GM23338 (cell line): Measurements from ENCODE around the gene TSFM. TPM values are rescaled to one million over a fixed set of nuclear protein-coding genes. Genes with fewer than 3 reads are reported as not detected.

Experiments used
- ATAC-seq: fragments of 200-7000 bp; cut with Tn5 transposase; 3 replicates; pipeline ENCODE4 v1.9.1; 2020
- DNase-seq: peaks from one replicate; pipeline ENCODE4 v3.0.0-alpha.2; 2015; ENCODE audit warnings: low spot score
- H2AFZ ChIP-seq: fragments of 200-600 bp; sonication (generic); 2 replicates; pipeline ENCODE4 v1.8.0; 2016; ENCODE audit warnings: antibody characterized with exemption, mild to moderate bottlenecking, moderate library complexity
- H3F3A ChIP-seq: fragments of 200-600 bp; sonication (generic); replicated peaks from 2 replicates; pipeline ENCODE4 v1.8.0; 2017; ENCODE audit warnings: antibody characterized with exemption, mixed run types, low read depth
- H3K27ac ChIP-seq: fragments of 200-600 bp; sonication (generic); 2 replicates; pipeline ENCODE4 v1.6.1; 2016; ENCODE audit warnings: low read depth
- H3K27me3 ChIP-seq: fragments of 200-600 bp; sonication (generic); 2 replicates; pipeline ENCODE4 v1.8.0; 2016; ENCODE audit warnings: mild to moderate bottlenecking, mixed run types, moderate library complexity; ENCODE audit not compliant: insufficient read depth
- H3K36me3 ChIP-seq: fragments of 200-600 bp; sonication (generic); 2 replicates; pipeline ENCODE4 v1.8.0; 2016; ENCODE audit warnings: mild to moderate bottlenecking; ENCODE audit not compliant: insufficient read depth
- H3K4me1 ChIP-seq: fragments of 200-600 bp; sonication (generic); 2 replicates; pipeline ENCODE4 v1.8.0; 2016; ENCODE audit warnings: mild to moderate bottlenecking, moderate library complexity; ENCODE audit not compliant: insufficient read depth
- H3K4me2 ChIP-seq: fragments of 200-600 bp; sonication (generic); 2 replicates; pipeline ENCODE4 v1.7.1; 2017; ENCODE audit warnings: mixed run types
- H3K4me3 ChIP-seq: fragments of 200-600 bp; sonication (generic); 2 replicates; pipeline ENCODE4 v1.6.1; 2016; ENCODE audit warnings: mixed run types
- H3K79me2 ChIP-seq: fragments of 200-600 bp; sonication (generic); replicated peaks from 2 replicates; pipeline ENCODE4 v1.8.0; 2017; ENCODE audit warnings: mild to moderate bottlenecking; ENCODE audit not compliant: insufficient read depth
- H3K9me2 ChIP-seq: fragments of 200-600 bp; sonication (generic); 2 replicates; pipeline ENCODE4 v1.8.0; 2017; ENCODE audit not compliant: insufficient read depth
- H4K20me1 ChIP-seq: fragments of 200-600 bp; sonication (generic); replicated peaks from 2 replicates; pipeline ENCODE4 v1.8.0; 2017; ENCODE audit warnings: mild to moderate bottlenecking; ENCODE audit not compliant: insufficient read depth
- H3K27ac Mint-ChIP-seq: 2 replicates; pipeline ENCODE4 v1.8.0; 2020; ENCODE audit warnings: inconsistent platforms, mild to moderate bottlenecking, moderate library complexity, mixed read lengths
- H3K27me3 Mint-ChIP-seq: 3 replicates; pipeline ENCODE4 v1.8.0; 2022; ENCODE audit warnings: low read depth, mild to moderate bottlenecking, moderate library complexity, mixed read lengths, inconsistent platforms; ENCODE audit not compliant: insufficient read depth, poor library complexity
- H3K36me3 Mint-ChIP-seq: 3 replicates; pipeline ENCODE4 v1.8.0; 2021; ENCODE audit warnings: low read depth, mild to moderate bottlenecking, inconsistent platforms, moderate library complexity, mixed read lengths
- H3K4me1 Mint-ChIP-seq: 3 replicates; pipeline ENCODE4 v1.8.0; 2020; ENCODE audit warnings: mild to moderate bottlenecking, inconsistent platforms, mixed read lengths
- H3K4me3 Mint-ChIP-seq: 3 replicates; pipeline ENCODE4 v1.8.0; 2021; ENCODE audit warnings: moderate library complexity, mild to moderate bottlenecking, inconsistent platforms, mixed read lengths
- H3K9me3 Mint-ChIP-seq: 3 replicates; pipeline ENCODE4 v1.8.0; 2020; ENCODE audit warnings: moderate library complexity, mild to moderate bottlenecking, inconsistent platforms, mixed read lengths
- CREB1 ChIP-seq: fragments of 250-450 bp; sonication (Bioruptor Pico); IDR thresholded peaks from 2 replicates; pipeline ENCODE4 v1.5.0; 2020; ENCODE audit warnings: low read depth, mild to moderate bottlenecking, moderate library complexity
- CTCF ChIP-seq, 2 experiments: fragments of 200-600 bp in 1 of 2; sonication (generic) in 1 of 2; conservative IDR thresholded peaks; 2 replicates each; pipeline versions ENCODE4 v1.5.1 to v1.6.1; 2016 to 2017; ENCODE audit warnings: antibody characterized with exemption in 2 of 2, low read depth in 2 of 2, mild to moderate bottlenecking in 2 of 2, moderate library complexity in 1 of 2
- ETS1 ChIP-seq: IDR thresholded peaks from 2 replicates; pipeline ENCODE4 v1.6.1; 2016; ENCODE audit warnings: antibody characterized with exemption
- EZH2phosphoT487 ChIP-seq: fragments of 200-600 bp; sonication (generic); IDR thresholded peaks from one replicate; pipeline ENCODE4 v1.8.1; 2018; ENCODE audit warnings: antibody characterized with exemption; ENCODE audit not compliant: unreplicated experiment
- JUNB ChIP-seq: IDR thresholded peaks from one replicate; pipeline ENCODE4 v1.6.1; 2016; ENCODE audit warnings: antibody characterized with exemption; ENCODE audit not compliant: unreplicated experiment
- NANOG ChIP-seq: IDR thresholded peaks from 2 replicates; pipeline ENCODE4 v1.6.1; 2016; ENCODE audit warnings: antibody characterized with exemption, borderline replicate concordance
- POLR2AphosphoS5 ChIP-seq: IDR thresholded peaks from 2 replicates; pipeline ENCODE4 v1.6.1; 2016; ENCODE audit warnings: antibody characterized with exemption, low read depth
- REST ChIP-seq: IDR thresholded peaks from one replicate; pipeline ENCODE4 v1.6.1; 2018; ENCODE audit warnings: antibody characterized with exemption; ENCODE audit not compliant: unreplicated experiment
- ZNF114 ChIP-seq: fragments of 250-450 bp; sonication (Bioruptor Pico); IDR thresholded peaks from 2 replicates; pipeline ENCODE4 v1.5.0; 2020; ENCODE audit warnings: mild to moderate bottlenecking, moderate library complexity
- ZNF331 ChIP-seq: fragments of 250-450 bp; sonication (Bioruptor Pico); IDR thresholded peaks from 2 replicates; pipeline ENCODE4 v1.5.0; 2020; ENCODE audit warnings: low read depth, mild to moderate bottlenecking, moderate library complexity
- ZNF462 ChIP-seq: fragments of 250-450 bp; sonication (Bioruptor Pico); IDR thresholded peaks from 2 replicates; pipeline ENCODE4 v1.5.0; 2020; ENCODE audit warnings: mild to moderate bottlenecking, moderate library complexity
- polyA plus RNA-seq: library from polyadenylated mRNA; unstranded; fragments of >200 nt; fragmentation: Nextera tagmentation; extraction: Ambion mirVana; gene quantifications from 2 replicates; pipeline ENCODE4 v1.2.1, GENCODE V29; 2016
- total RNA-seq: library from RNA; depleted of rRNA; stranded (reverse); fragments of >200 nt; shearing (Covaris generic); gene quantifications from 2 replicates; pipeline ENCODE4 v1.2.3, GENCODE V29; 2014

Gene TSFM
- total and polyA plus RNA-seq, 2 experiments from 2014 or later, result 29.5 to 43.1 TPM

- TF ChIP-seq NANOG, result no peak
- TF ChIP-seq JUNB, result no peak
- TF ChIP-seq EZH2phosphoT487, result no peak
- TF ChIP-seq CREB1, result no peak
- no peak for TF ChIP-seq REST
- TF ChIP-seq ZNF331, result no peak
- no peak for TF ChIP-seq ETS1
- no peak for TF ChIP-seq CTCF (conservative IDR thresholded peaks at IDR 0.05; ENCODE audit: low read depth in 2 of 2)
Measured at GRCh38 chr12:57797933-57798332, 15.3 kb downstream of the TSFM start (continued).

- no peaks in the 10 kb centered on the region for H3K9me2 ChIP-seq
- peaks cover 4% of the 10 kb centered on the region; the same call in 1 of the 2 replicates for H4K20me1 ChIP-seq
- no peak overlapping the region for H3K4me2 ChIP-seq
- H3K27ac Mint-ChIP-seq, result no peak overlapping the region
- H3K36me3 ChIP-seq, result peaks cover 16% of the 10 kb centered on the region
- DNase-seq, result no peak
- H3K27me3 Mint-ChIP-seq, result peaks cover 2% of the 10 kb centered on the region
- H3K27ac ChIP-seq, result no peak overlapping the region
- no peaks in the 10 kb centered on the region for H3F3A ChIP-seq
- H3K9me3 Mint-ChIP-seq, result no peaks in the 10 kb centered on the region
- peaks cover 15% of the 10 kb centered on the region for H3K36me3 Mint-ChIP-seq
- no peak overlapping the region for H3K4me3 Mint-ChIP-seq
- no peak overlapping the region for H3K4me3 ChIP-seq
- H3K4me1 ChIP-seq, result peaks cover 2% of the 10 kb centered on the region; the same call in 1 of the 2 replicates
- H3K27me3 ChIP-seq, result no peaks in the 10 kb centered on the region
- no peak for ATAC-seq
- no peaks in the 10 kb centered on the region for H3K4me1 Mint-ChIP-seq
- no peak overlapping the region for H2AFZ ChIP-seq
- no peaks in the 10 kb centered on the region for H3K79me2 ChIP-seq
- TF ChIP-seq CREB1 (no peak), ZNF462 (no peak), ZNF114 (CRISPR knock-in tag) (no peak), NANOG (no peak), EZH2phosphoT487 (no peak), ETS1 (no peak), POLR2AphosphoS5 (no peak)
Measured at GRCh38 chr12:57800965-57801364, 18.4 kb downstream of the TSFM start.
